Measurements from ENCODE around the gene TNRC6B.

The TNRC6B gene

GRCh38 chr22:40203572-40203971 lies 25.8 kb downstream of the TNRC6B start:
- DNase-seq (ENCODE audit: extremely low read depth, low read depth) = no peak
- no peak for TF ChIP-seq CTCF (IDR thresholded peaks at IDR 0.05; ENCODE audit: low read depth, low read length, missing control alignments)
- H3K4me3 ChIP-seq (replicated peaks; ENCODE audit: low read depth, low read length) = no peak overlapping the region

- no peak overlapping the region for H3K4me3 ChIP-seq (replicated peaks; ENCODE audit: low read depth, low read length)
- no peak for TF ChIP-seq CTCF (IDR thresholded peaks at IDR 0.05; ENCODE audit: low read depth, low read length, missing control alignments)
- DNase-seq (ENCODE audit: extremely low read depth, low read depth) = no peak
Measured at GRCh38 chr22:40204321-40205116, 26.8 kb downstream of the TNRC6B start.

- no peak overlapping the region for H3K4me3 ChIP-seq (replicated peaks; ENCODE audit: low read depth, low read length)
- DNase-seq (ENCODE audit: extremely low read depth, low read depth) = no peak
- no peak for TF ChIP-seq CTCF (IDR thresholded peaks at IDR 0.05; ENCODE audit: low read depth, low read length, missing control alignments)
Measured at GRCh38 chr22:40206561-40206960, 28.8 kb downstream of the TNRC6B start.

- no peak overlapping the region for H3K4me3 ChIP-seq (replicated peaks; ENCODE audit: low read depth, low read length)
- TF ChIP-seq CTCF (IDR thresholded peaks at IDR 0.05; ENCODE audit: low read depth, low read length, missing control alignments) = no peak
- no peak for DNase-seq (ENCODE audit: extremely low read depth, low read depth)
Measured at GRCh38 chr22:40210818-40211217, 33.1 kb downstream of the TNRC6B start.

- no peak for DNase-seq (ENCODE audit: extremely low read depth, low read depth)
- no peak overlapping the region for H3K4me3 ChIP-seq (replicated peaks; ENCODE audit: low read depth, low read length)
- no peak for TF ChIP-seq CTCF (IDR thresholded peaks at IDR 0.05; ENCODE audit: low read depth, low read length, missing control alignments)
Measured at GRCh38 chr22:40211476-40212054, 33.8 kb downstream of the TNRC6B start.

- no peak for TF ChIP-seq CTCF (IDR thresholded peaks at IDR 0.05; ENCODE audit: low read depth, low read length, missing control alignments)
- H3K4me3 ChIP-seq (replicated peaks; ENCODE audit: low read depth, low read length) = no peak overlapping the region
- DNase-seq (ENCODE audit: extremely low read depth, low read depth) = no peak
Measured at GRCh38 chr22:40212121-40212520, 34.4 kb downstream of the TNRC6B start.
